AG09309 (cell line): ENCODE results near the gene SLAMF9.

Experiments used
- DNase-seq: peaks from one replicate; pipeline ENCODE4 v3.0.0-alpha.2; 2010; ENCODE audit warnings: low read depth
- H3K4me3 ChIP-seq: 2 replicates; pipeline ENCODE4 v1.5.1; 2011; ENCODE audit warnings: mild to moderate bottlenecking, low read depth, low read length, moderate library complexity; ENCODE audit not compliant: control insufficient read depth
- TF ChIP-seq, protein P1 (sequence below): IDR thresholded peaks from 2 replicates; pipeline ENCODE4 v1.5.1; 2011; ENCODE audit warnings: mild to moderate bottlenecking, low read depth, low read length, inconsistent platforms; ENCODE audit not compliant: insufficient read depth, control insufficient read depth; ENCODE audit errors: missing control alignments

The SLAMF9 gene

GRCh38 chr1:159919236-159919865, 34.7 kb downstream of the SLAMF9 start:
- TF ChIP-seq, protein P1, sequence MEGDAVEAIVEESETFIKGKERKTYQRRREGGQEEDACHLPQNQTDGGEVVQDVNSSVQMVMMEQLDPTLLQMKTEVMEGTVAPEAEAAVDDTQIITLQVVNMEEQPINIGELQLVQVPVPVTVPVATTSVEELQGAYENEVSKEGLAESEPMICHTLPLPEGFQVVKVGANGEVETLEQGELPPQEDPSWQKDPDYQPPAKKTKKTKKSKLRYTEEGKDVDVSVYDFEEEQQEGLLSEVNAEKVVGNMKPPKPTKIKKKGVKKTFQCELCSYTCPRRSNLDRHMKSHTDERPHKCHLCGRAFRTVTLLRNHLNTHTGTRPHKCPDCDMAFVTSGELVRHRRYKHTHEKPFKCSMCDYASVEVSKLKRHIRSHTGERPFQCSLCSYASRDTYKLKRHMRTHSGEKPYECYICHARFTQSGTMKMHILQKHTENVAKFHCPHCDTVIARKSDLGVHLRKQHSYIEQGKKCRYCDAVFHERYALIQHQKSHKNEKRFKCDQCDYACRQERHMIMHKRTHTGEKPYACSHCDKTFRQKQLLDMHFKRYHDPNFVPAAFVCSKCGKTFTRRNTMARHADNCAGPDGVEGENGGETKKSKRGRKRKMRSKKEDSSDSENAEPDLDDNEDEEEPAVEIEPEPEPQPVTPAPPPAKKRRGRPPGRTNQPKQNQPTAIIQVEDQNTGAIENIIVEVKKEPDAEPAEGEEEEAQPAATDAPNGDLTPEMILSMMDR = no peak
- no peak for DNase-seq
- H3K4me3 ChIP-seq = no peak overlapping the region

DNA sequence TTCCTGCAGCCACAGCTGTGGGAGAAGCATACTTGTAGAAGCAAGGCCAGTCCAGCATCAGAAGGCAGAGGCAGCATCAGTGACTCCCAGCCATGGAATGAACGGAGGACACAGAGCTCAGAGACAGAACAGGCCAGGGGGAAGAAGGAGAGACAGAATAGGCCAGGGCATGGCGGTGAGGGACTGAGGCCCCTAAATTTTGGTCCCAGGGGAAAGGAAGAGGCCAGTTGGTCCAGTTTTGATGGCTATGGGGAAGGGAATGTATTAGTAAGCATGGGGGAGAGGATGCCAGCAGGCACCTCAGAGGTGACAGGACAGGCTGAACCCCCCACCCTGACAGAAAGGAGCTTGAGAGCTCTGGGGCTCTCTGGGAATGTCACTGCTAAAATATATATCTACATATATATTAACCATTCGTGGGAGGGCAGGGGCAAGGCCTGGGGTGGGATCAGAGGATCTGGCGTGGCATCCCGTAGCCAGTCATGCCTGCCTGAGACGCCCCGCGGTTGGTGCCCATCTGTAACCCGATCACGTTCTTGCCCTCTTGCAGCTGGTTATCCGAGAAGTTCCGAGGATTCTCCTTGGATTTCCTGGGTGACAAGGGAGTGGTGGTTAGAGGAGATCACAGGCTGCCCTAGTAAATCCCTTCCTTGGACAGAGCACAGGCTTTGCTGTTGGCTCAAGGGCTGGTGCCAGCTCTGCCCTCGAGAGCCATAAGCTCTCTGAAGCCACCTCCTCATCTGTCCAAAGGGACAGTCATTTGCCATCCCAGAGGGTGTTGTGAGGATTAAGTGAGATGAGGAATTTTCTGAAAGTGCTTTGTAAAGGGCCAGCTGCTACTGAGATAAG, 35.5 kb downstream of the SLAMF9 start:
- TF ChIP-seq, protein P1 = no peak
- DNase-seq = no peak
- H3K4me3 ChIP-seq = no peak overlapping the region

- no peak for DNase-seq
- no peak overlapping the region for H3K4me3 ChIP-seq
- TF ChIP-seq, protein P1 = no peak
These were observed 36.3 kb downstream of the SLAMF9 start for GRCh38 chr1:159917533-159918351.

- TF ChIP-seq, protein P1 = peak; percentile 7
- H3K4me3 ChIP-seq = no peak overlapping the region
- peak; percentile 55 for DNase-seq
These were observed 37.6 kb downstream of the SLAMF9 start for GRCh38 chr1:159916242-159917051.

GRCh38 chr1:159915571-159916241, 38.3 kb downstream of the SLAMF9 start:
- DNase-seq = no peak
- TF ChIP-seq, protein P1 = no peak
- no peak overlapping the region for H3K4me3 ChIP-seq
